MM.1S (cell line): ENCODE results near the gene TTYH3.

Source experiments
- EZH2 ChIP-seq: fragments of 300-600 bp; sonication (generic); optimal IDR thresholded peaks from 2 replicates; pipeline ENCODE3; 2017; ENCODE audit warnings: low read depth, mild to moderate bottlenecking, antibody characterized with exemption, low read length, mixed read lengths
- TF ChIP-seq, protein P1 (sequence below): fragments of 300-600 bp; sonication (generic); IDR thresholded peaks from 2 replicates; pipeline ENCODE4 v1.5.1; 2016; ENCODE audit warnings: antibody characterized with exemption, low read length, mixed read lengths

DNA sequence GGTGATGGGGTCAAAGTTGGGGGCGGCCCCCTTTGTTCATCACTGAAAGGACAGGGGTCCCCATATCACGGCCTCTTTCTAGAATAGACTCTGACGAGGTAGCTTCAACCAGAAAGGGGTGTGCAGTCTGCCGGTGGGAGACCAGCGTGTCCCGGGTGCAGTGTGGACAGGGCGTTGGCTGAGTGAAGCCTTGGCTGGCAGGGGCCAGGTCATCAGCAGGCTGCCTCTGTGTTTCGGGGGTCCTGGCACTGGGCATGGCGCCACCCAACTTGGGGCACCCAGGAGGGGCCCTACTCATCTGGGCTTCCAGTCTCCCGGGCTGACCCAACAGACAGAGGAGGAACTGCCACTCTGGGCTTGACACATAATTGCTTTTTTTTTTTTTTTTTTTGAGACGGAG, 52.7 kb downstream of the TTYH3 start:
- TF ChIP-seq, protein P1, sequence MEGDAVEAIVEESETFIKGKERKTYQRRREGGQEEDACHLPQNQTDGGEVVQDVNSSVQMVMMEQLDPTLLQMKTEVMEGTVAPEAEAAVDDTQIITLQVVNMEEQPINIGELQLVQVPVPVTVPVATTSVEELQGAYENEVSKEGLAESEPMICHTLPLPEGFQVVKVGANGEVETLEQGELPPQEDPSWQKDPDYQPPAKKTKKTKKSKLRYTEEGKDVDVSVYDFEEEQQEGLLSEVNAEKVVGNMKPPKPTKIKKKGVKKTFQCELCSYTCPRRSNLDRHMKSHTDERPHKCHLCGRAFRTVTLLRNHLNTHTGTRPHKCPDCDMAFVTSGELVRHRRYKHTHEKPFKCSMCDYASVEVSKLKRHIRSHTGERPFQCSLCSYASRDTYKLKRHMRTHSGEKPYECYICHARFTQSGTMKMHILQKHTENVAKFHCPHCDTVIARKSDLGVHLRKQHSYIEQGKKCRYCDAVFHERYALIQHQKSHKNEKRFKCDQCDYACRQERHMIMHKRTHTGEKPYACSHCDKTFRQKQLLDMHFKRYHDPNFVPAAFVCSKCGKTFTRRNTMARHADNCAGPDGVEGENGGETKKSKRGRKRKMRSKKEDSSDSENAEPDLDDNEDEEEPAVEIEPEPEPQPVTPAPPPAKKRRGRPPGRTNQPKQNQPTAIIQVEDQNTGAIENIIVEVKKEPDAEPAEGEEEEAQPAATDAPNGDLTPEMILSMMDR: no peak
- no peak for TF ChIP-seq EZH2
